Measurements from ENCODE around the gene MEGF8.
A peak's percentile ranks its signal among the peaks of the same experiment; 100 is the strongest.

Gene MEGF8

GRCh38 chr19:42394751-42395150 is 69.3 kb downstream of the MEGF8 start:
- no peak overlapping the region for H3K4me3 ChIP-seq (ENCODE audit: low read depth, low read length)
- TF ChIP-seq CTCF (IDR thresholded peaks at IDR 0.05; ENCODE audit: low read depth, low read length) = no peak

GRCh38 chr19:42396381-42397262 is 71.2 kb downstream of the MEGF8 start:
- no peak for TF ChIP-seq CTCF (IDR thresholded peaks at IDR 0.05; ENCODE audit: low read depth, low read length)
- H3K4me3 ChIP-seq (ENCODE audit: low read depth, low read length) = peak overlapping the region; percentile 80

GRCh38 chr19:42397263-42398166 is 72.1 kb downstream of the MEGF8 start:
- TF ChIP-seq CTCF (IDR thresholded peaks at IDR 0.05; ENCODE audit: low read depth, low read length) = no peak
- H3K4me3 ChIP-seq (ENCODE audit: low read depth, low read length) = peak overlapping the region; percentile 80

- no peak for TF ChIP-seq CTCF (IDR thresholded peaks at IDR 0.05; ENCODE audit: low read depth, low read length)
- H3K4me3 ChIP-seq (ENCODE audit: low read depth, low read length) = no peak overlapping the region
Measured at GRCh38 chr19:42400404-42400803, 75.0 kb downstream of the MEGF8 start.

- peak overlapping the region; percentile 53 for H3K4me3 ChIP-seq (ENCODE audit: low read depth, low read length)
- TF ChIP-seq CTCF (IDR thresholded peaks at IDR 0.05; ENCODE audit: low read depth, low read length) = peak; percentile 76
Measured at GRCh38 chr19:42401365-42402303, 76.2 kb downstream of the MEGF8 start.

GRCh38 chr19:42402376-42403116 is 77.1 kb downstream of the MEGF8 start:
- TF ChIP-seq CTCF (IDR thresholded peaks at IDR 0.05; ENCODE audit: low read depth, low read length) = no peak
- peak overlapping the region; percentile 53; the same call in 1 of the 2 replicates for H3K4me3 ChIP-seq (ENCODE audit: low read depth, low read length)
